Hepatocyte (in vitro differentiated cells): ENCODE results near the gene ATP6V0D1.

ENCODE experiments used
- CTCF ChIP-seq: fragments of 200-600 bp; sonication (generic); IDR thresholded peaks from 2 replicates; pipeline ENCODE4 v1.5.1; 2016; ENCODE audit warnings: antibody characterized with exemption, mild to moderate bottlenecking; ENCODE audit not compliant: poor library complexity
- EZH2phosphoT487 ChIP-seq: fragments of 200-600 bp; sonication (generic); IDR thresholded peaks from one replicate; pipeline ENCODE4 v1.6.1; 2018; ENCODE audit warnings: antibody characterized with exemption, mild to moderate bottlenecking, low read depth, moderate library complexity; ENCODE audit not compliant: unreplicated experiment, severe bottlenecking

- TF ChIP-seq CTCF (no peak), EZH2phosphoT487 (no peak)
Measured at GRCh38 chr16:67443265-67443664, 37.7 kb downstream of the ATP6V0D1 start.
